RWPE1 (cell line): ENCODE measurements around the gene CTBP2.

ENCODE experiments used
- CTCF ChIA-PET: fragments of 350-600 bp; sonication (Branson Sonifier 250); formaldehyde crosslinking; extraction: SDS; loops from one replicate; lab custom pipeline; 2021; lab: Yijun Ruan, JAX
- POLR2A ChIA-PET: fragments of 400-600 bp; formaldehyde crosslinking; extraction: SDS; loops from one replicate; lab custom pipeline; 2020; ENCODE audit warnings: antibody characterized with exemption; ENCODE audit not compliant: low non-redundant PET; lab: Yijun Ruan, JAX
- DNase-seq: peaks from one replicate; pipeline ENCODE4 v3.0.0; 2012; ENCODE audit warnings: low spot score
- H3K27ac ChIP-seq: fragments of 450-650 bp; 2 replicates; pipeline ENCODE4 v1.5.1; 2017
- CTCF ChIP-seq: fragments of 450-650 bp; conservative IDR thresholded peaks from 2 replicates; pipeline ENCODE4 v1.5.1; 2017; ENCODE audit warnings: low read depth, mild to moderate bottlenecking

Gene CTBP2

DNA sequence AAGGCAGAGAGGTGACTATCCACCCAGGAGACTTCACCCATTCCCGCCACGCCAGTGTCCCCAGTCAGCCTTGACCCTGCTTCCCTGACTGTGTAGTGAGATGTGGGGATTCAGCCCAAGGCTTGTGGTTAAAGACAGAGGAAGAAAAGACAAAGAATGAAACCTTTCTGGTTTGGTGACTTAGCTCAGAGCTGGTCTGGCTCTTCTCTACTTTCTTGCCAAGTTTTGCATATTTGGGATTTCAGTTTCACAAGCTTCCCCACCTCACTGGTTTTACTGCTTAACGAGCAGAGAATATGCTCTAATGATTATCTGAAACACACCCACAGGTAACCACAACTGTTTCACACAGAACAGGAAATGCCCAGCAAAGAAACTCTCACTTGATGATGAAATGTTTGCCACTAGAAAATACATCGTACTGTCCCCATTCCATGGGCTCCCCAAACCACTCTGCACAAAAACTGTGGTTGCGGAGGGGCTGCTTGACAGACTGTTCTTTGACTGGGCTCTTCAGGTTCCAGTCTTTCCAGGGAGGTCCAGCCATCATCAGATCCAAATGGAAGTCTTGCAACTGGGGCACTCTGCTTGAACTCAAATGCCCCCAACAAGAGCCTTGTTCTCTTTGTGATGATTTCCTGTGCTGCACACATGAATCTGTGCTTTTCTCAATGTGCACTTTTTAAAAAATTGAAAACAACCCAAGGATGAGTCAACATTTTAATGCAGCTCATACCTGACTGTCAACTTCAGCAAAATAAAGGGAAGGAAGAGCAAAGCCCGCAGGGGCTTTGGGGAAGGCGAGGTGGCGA, 95.5 kb downstream of the CTBP2 start:
- TF ChIP-seq CTCF, result no peak
- H3K27ac ChIP-seq, result peak overlapping the region; percentile 92
- DNase-seq, result peak; percentile 93
- CTCF ChIA-PET, result interaction anchor here (0.9 to 2.2 kb wide), 3 partner anchors 56 to 83 kb away, joined by 3 to 8 read pairs (median 4); no protein-coding TSS in a partner anchor
- POLR2A ChIA-PET, result interaction anchor here (1.1 kb wide), 1 partner anchor 59 kb away, joined by 4 read pairs; no protein-coding TSS in a partner anchor

DNA sequence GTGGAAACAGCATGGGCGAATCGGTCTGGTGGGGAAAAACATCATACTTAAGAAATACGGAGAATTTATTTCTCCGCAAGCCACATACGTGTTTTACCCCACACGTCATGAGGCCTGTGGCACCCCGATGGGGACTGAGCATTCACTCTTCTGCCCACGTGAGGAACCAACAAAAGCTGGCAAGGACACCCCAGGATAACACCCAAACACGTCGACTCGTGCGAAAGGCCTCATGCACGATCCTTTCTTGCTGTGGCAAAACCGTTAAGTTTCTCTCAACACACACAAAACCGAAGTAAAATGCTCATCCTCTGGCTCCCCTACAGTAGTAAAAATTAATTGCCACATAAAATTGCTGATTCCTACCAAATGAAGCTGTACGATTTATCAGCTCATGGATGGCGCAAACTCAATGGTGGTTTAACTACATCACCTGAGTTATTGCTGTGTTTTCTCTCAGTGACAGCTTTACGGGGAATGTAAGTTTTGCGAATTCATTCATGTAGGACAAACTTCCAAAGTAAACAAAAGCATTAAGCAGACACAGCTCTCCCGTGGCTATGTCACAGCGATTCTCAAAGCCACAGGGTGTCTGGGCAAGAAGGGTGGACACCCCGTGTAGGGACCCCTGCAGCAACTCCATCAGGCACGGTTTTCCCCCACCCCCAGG, 97.0 kb downstream of the CTBP2 start:
- peak overlapping the region; percentile 75 for H3K27ac ChIP-seq
- TF ChIP-seq CTCF, result no peak
- POLR2A ChIA-PET, result no interaction called here
- DNase-seq, result no peak
- CTCF ChIA-PET, result interaction anchor here (0.6 to 2.2 kb wide), 4 partner anchors 16 to 676 kb away, joined by 3 to 21 read pairs (median 4); no protein-coding TSS in a partner anchor

DNA sequence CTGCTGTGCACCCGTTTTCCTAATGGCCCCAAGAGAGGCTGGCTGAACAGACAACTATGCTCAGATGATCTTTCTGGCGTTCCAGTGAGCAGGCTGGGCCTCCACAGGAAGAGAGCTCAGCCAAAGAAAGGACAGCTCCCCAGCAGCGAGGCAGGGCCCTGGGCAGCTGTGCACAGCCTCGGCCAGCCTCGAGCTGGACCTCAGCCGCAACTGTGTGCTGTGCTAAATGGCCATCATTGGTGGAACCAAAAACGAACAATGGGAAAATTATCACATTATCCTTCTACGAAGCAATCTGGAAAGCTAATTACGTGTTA, 97.5 kb downstream of the CTBP2 start:
- H3K27ac ChIP-seq, result peak overlapping the region; percentile 75
- POLR2A ChIA-PET, result no interaction called here
- no peak for DNase-seq
- CTCF ChIA-PET, result interaction anchor here (1.0 to 2.2 kb wide), 3 partner anchors 15 to 18 kb away, joined by 3 to 21 read pairs (median 4); no protein-coding TSS in a partner anchor
- TF ChIP-seq CTCF, result no peak

DNA sequence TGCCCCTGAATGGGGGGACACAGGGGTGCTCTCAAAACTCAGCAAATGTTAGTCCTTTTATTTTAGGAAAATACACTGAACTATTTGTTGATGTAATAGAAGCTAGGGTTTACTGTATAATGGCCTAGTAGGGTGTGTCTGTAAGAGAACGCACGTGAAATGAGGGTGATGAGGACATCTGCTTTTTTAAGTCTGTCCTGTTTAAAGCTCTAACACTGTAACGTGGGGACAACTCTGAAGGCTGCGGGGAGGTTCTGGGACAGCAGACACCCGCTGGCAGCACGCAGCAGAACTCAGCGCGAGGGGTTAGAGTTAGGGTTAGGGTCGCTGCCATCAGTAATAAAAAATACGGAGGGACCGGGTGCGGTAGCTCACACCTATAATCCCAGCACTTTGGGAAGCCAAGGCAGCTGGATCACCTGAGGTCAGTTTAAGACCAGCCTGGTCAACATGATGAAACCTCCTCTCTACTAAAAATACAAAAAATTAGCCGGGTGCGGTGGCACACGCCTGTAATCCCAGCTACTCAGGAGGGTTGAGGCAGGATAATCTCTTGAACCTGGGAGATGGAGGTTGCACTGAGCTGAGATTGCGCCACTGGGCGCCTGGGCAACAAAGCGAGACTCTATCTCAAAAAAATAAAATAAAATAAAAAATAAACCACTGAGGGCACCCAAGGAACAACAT, 98.0 kb downstream of the CTBP2 start:
- no peak for DNase-seq
- CTCF ChIA-PET, result interaction anchor here (0.8 to 2.2 kb wide), 6 partner anchors 15 to 524 kb away, joined by 3 to 21 read pairs (median 4); no protein-coding TSS in a partner anchor
- TF ChIP-seq CTCF, result no peak
- POLR2A ChIA-PET, result interaction anchor here (0.6 kb wide), 1 partner anchor 98 kb away, joined by 7 read pairs; the partner anchor contains the start of gene CTBP2
- peak overlapping the region; percentile 75 for H3K27ac ChIP-seq

DNA sequence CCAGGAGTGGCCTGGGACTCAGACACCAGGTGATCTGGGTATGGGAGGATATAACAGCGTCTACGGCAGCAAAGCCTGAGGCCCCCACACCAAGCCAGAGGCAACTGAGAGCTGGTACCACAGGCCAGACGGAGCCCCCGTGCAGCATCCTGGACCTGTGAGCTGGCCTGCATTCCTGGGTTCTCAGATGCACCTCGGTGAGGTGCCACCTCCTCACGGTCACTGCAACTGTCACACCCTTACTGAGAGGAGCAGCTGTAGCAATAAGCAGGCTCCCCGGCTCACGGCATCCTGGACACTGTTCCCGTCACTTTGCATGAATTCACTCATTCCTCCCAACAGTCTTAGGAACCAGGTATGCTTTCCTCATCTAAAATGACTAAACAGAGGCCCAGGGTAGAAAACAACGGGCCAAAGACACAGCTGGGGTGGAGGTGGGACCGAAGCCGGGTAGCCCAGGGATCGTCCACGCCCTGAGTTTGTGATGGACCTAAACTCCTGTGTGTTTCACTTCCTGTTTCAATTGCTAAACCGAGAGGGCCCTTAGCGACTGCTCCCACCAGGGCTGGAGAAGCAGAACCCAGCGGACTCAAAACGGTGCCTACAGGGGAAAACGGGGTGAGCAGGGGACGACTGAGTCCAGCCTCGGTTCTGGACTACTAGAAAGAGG, 98.7 kb downstream of the CTBP2 start:
- ChIA-PET CTCF (interaction anchor here (0.5 to 2.2 kb wide), 27 partner anchors 11 to 576 kb away, joined by 3 to 21 read pairs (median 4); no protein-coding TSS in a partner anchor), POLR2A (no interaction called here)
- TF ChIP-seq CTCF, result no peak
- H3K27ac ChIP-seq, result peak overlapping the region; percentile 75
- DNase-seq, result no peak
